Natural killer cell (primary cell): ENCODE measurements around the gene SCAF4. TPM values are rescaled to one million over a fixed set of nuclear protein-coding genes. Genes with fewer than 3 reads are reported as not detected.

Experiments used
- ATAC-seq, 3 donors: fragments of 150-1000 bp in 2 of 3; fragments of 200-7000 bp in 1 of 3; cut with Tn5 transposase; 1 replicate in 1 of 3; 2 replicates in 2 of 3; pipeline ENCODE4 v1.10.0; 2021; ENCODE audit warnings: mild to moderate bottlenecking in 2 of 3, moderate library complexity in 2 of 3
- DNase-seq, 2 donors: peaks; one replicate each; pipeline versions ENCODE4 v3.0.0 to v3.0.0-alpha.2; 2013 to 2021; ENCODE audit warnings: mixed read lengths in 1 of 2
- H3K27ac ChIP-seq: one replicate; pipeline ENCODE4 v1.5.1; 2013; ENCODE audit warnings: mild to moderate bottlenecking, low read length
- H3K27me3 ChIP-seq: one replicate; pipeline ENCODE4 v1.6.1; 2013; ENCODE audit warnings: low read length; ENCODE audit not compliant: control insufficient read depth, insufficient read depth
- H3K36me3 ChIP-seq: one replicate; pipeline ENCODE4 v1.6.1; 2013; ENCODE audit warnings: low read length; ENCODE audit not compliant: control insufficient read depth, insufficient read depth
- H3K4me1 ChIP-seq: one replicate; pipeline ENCODE4 v1.6.1; 2013; ENCODE audit warnings: low read length; ENCODE audit not compliant: control insufficient read depth, insufficient read depth
- H3K4me3 ChIP-seq: one replicate; pipeline ENCODE4 v1.5.1; 2013; ENCODE audit warnings: low read length
- H3K9me3 ChIP-seq: one replicate; pipeline ENCODE4 v1.6.1; 2013; ENCODE audit warnings: low read length; ENCODE audit not compliant: control insufficient read depth, insufficient read depth
- H3K27ac Mint-ChIP-seq, 2 donors: one replicate each; pipeline ENCODE4 v1.8.0; 2022; ENCODE audit warnings: mild to moderate bottlenecking in 2 of 2, mixed read lengths in 2 of 2, moderate library complexity in 1 of 2
- H3K27me3 Mint-ChIP-seq, 2 donors: one replicate each; pipeline ENCODE4 v1.8.0; 2022; ENCODE audit warnings: low read depth in 2 of 2, mixed read lengths in 2 of 2
- H3K36me3 Mint-ChIP-seq: one replicate; pipeline ENCODE4 v1.8.0; 2022; ENCODE audit warnings: mixed read lengths
- H3K4me1 Mint-ChIP-seq, 2 donors: one replicate each; pipeline ENCODE4 v1.8.0; 2022; ENCODE audit warnings: mixed read lengths in 2 of 2
- H3K4me3 Mint-ChIP-seq: one replicate; pipeline ENCODE4 v1.8.0; 2022; ENCODE audit warnings: mild to moderate bottlenecking, moderate library complexity, mixed read lengths
- H3K9me3 Mint-ChIP-seq, 2 donors: one replicate each; pipeline ENCODE4 v1.8.0; 2022; ENCODE audit warnings: mixed read lengths in 2 of 2
- CTCF ChIP-seq: fragments of 200-600 bp; IDR thresholded peaks from one replicate; pipeline ENCODE4 v1.8.0; 2022; ENCODE audit warnings: antibody characterized with exemption
- WGBS: methylation state at CpG from one replicate; pipeline ENCODE4 v1.1.7; 2013; ENCODE audit warnings: missing lambda C conversion rate; ENCODE audit not compliant: insufficient coverage; 5-methylcytosine and 5-hydroxymethylcytosine counted together
- intact Hi-C: fragments of 100-400 bp; cut with micrococcal nuclease; formaldehyde crosslinking; loops from one replicate; pipeline ENCODE4 v1.14.2; 2022
- total RNA-seq, 4 donors: library from RNA; stranded (reverse); fragments of 120-200 nt in 1 of 4; gene quantifications; one replicate each; pipeline versions ENCODE4 v1.2.3 to v1.2.4, GENCODE V29; 2013 to 2022

Gene SCAF4
- total RNA-seq, 3 donors from 2014 or later (not counting 1 experiment from before 2014, with no cell fraction given) = 93.2 to 109 (median 101) TPM

GRCh38 chr21:31711326-31711725 is 20.6 kb downstream of the SCAF4 start:
- H3K4me3 Mint-ChIP-seq = no peak overlapping the region
- no peaks in the 10 kb centered on the region for H3K36me3 Mint-ChIP-seq
- no peak for DNase-seq
- H3K9me3 ChIP-seq = no peaks in the 10 kb centered on the region
- no peaks in the 10 kb centered on the region for H3K27me3 ChIP-seq
- no CpG with 5 or more reads among the region's 1 CpG for WGBS
- H3K4me1 Mint-ChIP-seq = peaks cover 85 to 93% of the 10 kb centered on the region in 2 donors
- H3K4me3 ChIP-seq = no peak overlapping the region
- H3K27ac Mint-ChIP-seq = no peak overlapping the region
- H3K36me3 ChIP-seq = no peaks in the 10 kb centered on the region
- TF ChIP-seq CTCF = no peak
- no peaks in the 10 kb centered on the region for H3K27me3 Mint-ChIP-seq
- intact Hi-C loops = no loop called here
- H3K9me3 Mint-ChIP-seq = no peaks in the 10 kb centered on the region
- no peak for ATAC-seq
- H3K4me1 ChIP-seq = peaks cover 2% of the 10 kb centered on the region
- no peak overlapping the region for H3K27ac ChIP-seq

GRCh38 chr21:31710586-31710985 is 21.3 kb downstream of the SCAF4 start:
- H3K27me3 ChIP-seq = no peaks in the 10 kb centered on the region
- no peak overlapping the region for H3K4me3 ChIP-seq
- no peaks in the 10 kb centered on the region for H3K27me3 Mint-ChIP-seq
- H3K27ac Mint-ChIP-seq = peak overlapping the region in 1 of 2 donors; percentile 10
- peaks cover 4% of the 10 kb centered on the region for H3K4me1 ChIP-seq
- intact Hi-C loops = no loop called here
- WGBS = no CpG with 5 or more reads among the region's 1 CpG
- no peak overlapping the region for H3K27ac ChIP-seq
- H3K9me3 ChIP-seq = no peaks in the 10 kb centered on the region
- no peaks in the 10 kb centered on the region for H3K36me3 Mint-ChIP-seq
- H3K36me3 ChIP-seq = no peaks in the 10 kb centered on the region
- DNase-seq (no peak), ATAC-seq (no peak)
- no peaks in the 10 kb centered on the region for H3K9me3 Mint-ChIP-seq
- TF ChIP-seq CTCF = no peak
- H3K4me1 Mint-ChIP-seq = peaks cover 80 to 88% of the 10 kb centered on the region in 2 donors
- H3K4me3 Mint-ChIP-seq = no peak overlapping the region

- Mint-ChIP-seq H3K27me3 (no peaks in the 10 kb centered on the region), H3K4me1 (peaks cover 67 to 75% of the 10 kb centered on the region in 2 donors), H3K9me3 (no peaks in the 10 kb centered on the region), H3K36me3 (no peaks in the 10 kb centered on the region), H3K27ac (peak overlapping the region; percentile 71 to 78), H3K4me3 (no peak overlapping the region)
- Histone ChIP-seq H3K27ac (no peak overlapping the region), H3K36me3 (peaks cover 3% of the 10 kb centered on the region), H3K9me3 (no peaks in the 10 kb centered on the region), H3K4me1 (peaks cover 4% of the 10 kb centered on the region), H3K27me3 (no peaks in the 10 kb centered on the region), H3K4me3 (no peak overlapping the region)
- DNase-seq (no peak), ATAC-seq (no peak)
- TF ChIP-seq CTCF = no peak
- intact Hi-C loops = no loop called here
- 83% methylated on average over 1 of the region's 1 CpG for WGBS
These were observed 23.4 kb downstream of the SCAF4 start for GRCh38 chr21:31708541-31708940.

GRCh38 chr21:31707499-31707898 is 24.4 kb downstream of the SCAF4 start:
- Mint-ChIP-seq H3K4me3 (no peak overlapping the region), H3K27me3 (no peaks in the 10 kb centered on the region), H3K4me1 (peaks cover 57 to 65% of the 10 kb centered on the region in 2 donors), H3K27ac (no peak overlapping the region), H3K36me3 (no peaks in the 10 kb centered on the region), H3K9me3 (no peaks in the 10 kb centered on the region)
- ATAC-seq (no peak), DNase-seq (no peak)
- intact Hi-C loops = no loop called here
- no peak for TF ChIP-seq CTCF
- no peaks in the 10 kb centered on the region for H3K27me3 ChIP-seq
- H3K27ac ChIP-seq = no peak overlapping the region
- no peak overlapping the region for H3K4me3 ChIP-seq
- H3K36me3 ChIP-seq = peaks cover 13% of the 10 kb centered on the region
- peaks cover 4% of the 10 kb centered on the region for H3K4me1 ChIP-seq
- no peaks in the 10 kb centered on the region for H3K9me3 ChIP-seq
